Measurements from ENCODE around the gene PGRMC2. TPM values are rescaled to one million over a fixed set of nuclear protein-coding genes. Genes with fewer than 3 reads are reported as not detected.
A peak's percentile ranks its signal among the peaks of the same experiment; 100 is the strongest.

The PGRMC2 gene
- total and polyA plus RNA-seq, 5 donors = 37.6 to 66.1 (median 65.2) TPM

GRCh38 chr4:128242601-128243000 is 45.0 kb downstream of the PGRMC2 start:
- no peaks in the 10 kb centered on the region for H3K4me1 ChIP-seq (ENCODE audit: control insufficient read depth, insufficient read depth, low read length)
- intact Hi-C loops (cut with DNase I) = no loop called here
- H3K27me3 ChIP-seq (ENCODE audit: control insufficient read depth, insufficient read depth) = no peaks in the 10 kb centered on the region
- H3K27ac ChIP-seq (ENCODE audit: low read length) = no peak overlapping the region
- ATAC-seq (no peak), DNase-seq (no peak)
- H3K4me3 ChIP-seq (ENCODE audit: low read length) = no peak overlapping the region
- 93% methylated on average over 4 of the region's 4 CpGs for WGBS
- no peaks in the 10 kb centered on the region for H3K9me3 ChIP-seq (ENCODE audit: control insufficient read depth, low read length)

GRCh38 chr4:128241981-128242380 is 45.6 kb downstream of the PGRMC2 start:
- 84% methylated on average over 3 of the region's 3 CpGs for WGBS
- ATAC-seq = no peak

GRCh38 chr4:128241425-128241913 is 46.1 kb downstream of the PGRMC2 start:
- H3K9me3 ChIP-seq (ENCODE audit: control insufficient read depth, low read length) = no peaks in the 10 kb centered on the region
- DNase-seq = no peak
- H3K27ac ChIP-seq (ENCODE audit: low read length) = no peak overlapping the region
- no peaks in the 10 kb centered on the region for H3K27me3 ChIP-seq (ENCODE audit: control insufficient read depth, insufficient read depth)
- H3K4me1 ChIP-seq (ENCODE audit: control insufficient read depth, insufficient read depth, low read length) = no peaks in the 10 kb centered on the region
- intact Hi-C loops (cut with DNase I) = no loop called here
- 44% methylated on average over 3 of the region's 3 CpGs for WGBS
- peak in 1 of 2 donors; percentile 16 for ATAC-seq
- no peak overlapping the region for H3K4me3 ChIP-seq (ENCODE audit: low read length)

More at GRCh38 chr4:128241981-128242380, 45.6 kb downstream of the PGRMC2 start:
- no peaks in the 10 kb centered on the region for H3K9me3 ChIP-seq (ENCODE audit: control insufficient read depth, low read length)
- H3K27me3 ChIP-seq (ENCODE audit: control insufficient read depth, insufficient read depth) = no peaks in the 10 kb centered on the region
- DNase-seq = no peak
- H3K27ac ChIP-seq (ENCODE audit: low read length) = no peak overlapping the region
- H3K4me1 ChIP-seq (ENCODE audit: control insufficient read depth, insufficient read depth, low read length) = no peaks in the 10 kb centered on the region
- no peak overlapping the region for H3K4me3 ChIP-seq (ENCODE audit: low read length)
- intact Hi-C loops (cut with DNase I) = no loop called here

- intact Hi-C loops (cut with DNase I) = no loop called here
- Histone ChIP-seq H3K9me3 (ENCODE audit: control insufficient read depth, low read length) (no peaks in the 10 kb centered on the region), H3K4me3 (ENCODE audit: low read length) (no peak overlapping the region), H3K4me1 (ENCODE audit: control insufficient read depth, insufficient read depth, low read length) (no peaks in the 10 kb centered on the region), H3K27ac (ENCODE audit: low read length) (no peak overlapping the region), H3K27me3 (ENCODE audit: control insufficient read depth, insufficient read depth) (no peaks in the 10 kb centered on the region)
- DNase-seq (no peak), ATAC-seq (no peak)
- WGBS = 95% methylated on average over 3 of the region's 3 CpGs
Measured at GRCh38 chr4:128241019-128241418, 46.6 kb downstream of the PGRMC2 start.

- DNase-seq = no peak
- no peaks in the 10 kb centered on the region for H3K9me3 ChIP-seq (ENCODE audit: control insufficient read depth, low read length)
- H3K4me1 ChIP-seq (ENCODE audit: control insufficient read depth, insufficient read depth, low read length) = no peaks in the 10 kb centered on the region
- H3K27ac ChIP-seq (ENCODE audit: low read length) = no peak overlapping the region
- no peak overlapping the region for H3K4me3 ChIP-seq (ENCODE audit: low read length)
- 89% methylated on average over 3 of the region's 3 CpGs for WGBS
- H3K27me3 ChIP-seq (ENCODE audit: control insufficient read depth, insufficient read depth) = no peaks in the 10 kb centered on the region
- no peak for ATAC-seq
- intact Hi-C loops (cut with DNase I) = no loop called here
Measured at GRCh38 chr4:128234836-128235235, 52.8 kb downstream of the PGRMC2 start.

GRCh38 chr4:128232719-128233118 is 54.9 kb downstream of the PGRMC2 start:
- intact Hi-C loops (cut with DNase I) = no loop called here
- H3K4me1 ChIP-seq (ENCODE audit: control insufficient read depth, insufficient read depth, low read length) = no peaks in the 10 kb centered on the region
- DNase-seq (no peak), ATAC-seq (no peak)
- WGBS = 93% methylated on average over 3 of the region's 3 CpGs
- no peak overlapping the region for H3K27ac ChIP-seq (ENCODE audit: low read length)
- no peaks in the 10 kb centered on the region for H3K27me3 ChIP-seq (ENCODE audit: control insufficient read depth, insufficient read depth)
- H3K4me3 ChIP-seq (ENCODE audit: low read length) = no peak overlapping the region
- H3K9me3 ChIP-seq (ENCODE audit: control insufficient read depth, low read length) = no peaks in the 10 kb centered on the region

GRCh38 chr4:128228845-128229795 is 58.5 kb downstream of the PGRMC2 start:
- Histone ChIP-seq H3K27ac (ENCODE audit: low read length) (no peak overlapping the region), H3K4me3 (ENCODE audit: low read length) (no peak overlapping the region), H3K4me1 (ENCODE audit: control insufficient read depth, insufficient read depth, low read length) (no peaks in the 10 kb centered on the region), H3K27me3 (ENCODE audit: control insufficient read depth, insufficient read depth) (no peaks in the 10 kb centered on the region), H3K9me3 (ENCODE audit: control insufficient read depth, low read length) (no peaks in the 10 kb centered on the region)
- intact Hi-C loops (cut with DNase I) = no loop called here
- no peak for ATAC-seq
- 64% methylated on average over 6 of the region's 6 CpGs for WGBS
- DNase-seq = no peak

GRCh38 chr4:128227991-128228571 is 59.5 kb downstream of the PGRMC2 start:
- no peak overlapping the region for H3K27ac ChIP-seq (ENCODE audit: low read length)
- ATAC-seq = no peak
- no peaks in the 10 kb centered on the region for H3K27me3 ChIP-seq (ENCODE audit: control insufficient read depth, insufficient read depth)
- DNase-seq = no peak
- no peaks in the 10 kb centered on the region for H3K4me1 ChIP-seq (ENCODE audit: control insufficient read depth, insufficient read depth, low read length)
- 72% methylated on average over 2 of the region's 2 CpGs for WGBS
- no peaks in the 10 kb centered on the region for H3K9me3 ChIP-seq (ENCODE audit: control insufficient read depth, low read length)
- no peak overlapping the region for H3K4me3 ChIP-seq (ENCODE audit: low read length)
- intact Hi-C loops (cut with DNase I) = no loop called here

- no peak for ATAC-seq
- no peaks in the 10 kb centered on the region for H3K9me3 ChIP-seq (ENCODE audit: control insufficient read depth, low read length)
- no peaks in the 10 kb centered on the region for H3K27me3 ChIP-seq (ENCODE audit: control insufficient read depth, insufficient read depth)
- H3K4me1 ChIP-seq (ENCODE audit: control insufficient read depth, insufficient read depth, low read length) = no peaks in the 10 kb centered on the region
- DNase-seq = no peak
- intact Hi-C loops (cut with DNase I) = no loop called here
- H3K4me3 ChIP-seq (ENCODE audit: low read length) = no peak overlapping the region
- WGBS = 69% methylated on average over 2 of the region's 2 CpGs
- H3K27ac ChIP-seq (ENCODE audit: low read length) = no peak overlapping the region
Measured at GRCh38 chr4:128225148-128225547, 62.5 kb downstream of the PGRMC2 start.

GRCh38 chr4:128221586-128221985 is 66.0 kb downstream of the PGRMC2 start:
- Histone ChIP-seq H3K27me3 (ENCODE audit: control insufficient read depth, insufficient read depth) (no peaks in the 10 kb centered on the region), H3K4me3 (ENCODE audit: low read length) (no peak overlapping the region), H3K9me3 (ENCODE audit: control insufficient read depth, low read length) (no peaks in the 10 kb centered on the region), H3K4me1 (ENCODE audit: control insufficient read depth, insufficient read depth, low read length) (no peaks in the 10 kb centered on the region), H3K27ac (ENCODE audit: low read length) (no peak overlapping the region)
- ATAC-seq (peak in 1 of 2 donors; percentile 40), DNase-seq (no peak)
- intact Hi-C loops (cut with DNase I) = no loop called here

Measured in right cardiac atrium (tissue), 5 donors.